GM23248 (cell line): ENCODE results near the gene P3H1. TPM values are rescaled to one million over a fixed set of nuclear protein-coding genes. Genes with fewer than 3 reads are reported as not detected.

Experiments
- DNase-seq: peaks from one replicate; pipeline ENCODE4 v3.0.0-alpha.2; 2015
- H2AFZ ChIP-seq: fragments of 200-600 bp; sonication (generic); 2 replicates; pipeline ENCODE4 v1.6.1; 2016; ENCODE audit warnings: antibody characterized with exemption
- H3F3A ChIP-seq: fragments of 200-600 bp; sonication (generic); 2 replicates; pipeline ENCODE4 v1.6.1; 2016; ENCODE audit warnings: mild to moderate bottlenecking, antibody characterized with exemption, mixed run types; ENCODE audit not compliant: insufficient read depth
- H3K27ac ChIP-seq: fragments of 200-600 bp; sonication (generic); 2 replicates; pipeline ENCODE4 v1.5.1; 2016; ENCODE audit warnings: mild to moderate bottlenecking
- H3K27me3 ChIP-seq: fragments of 200-600 bp; sonication (generic); replicated peaks from 2 replicates; pipeline ENCODE4 v1.6.1; 2016; ENCODE audit warnings: mild to moderate bottlenecking; ENCODE audit not compliant: insufficient read depth
- H3K36me3 ChIP-seq: fragments of 200-600 bp; sonication (generic); 2 replicates; pipeline ENCODE4 v1.6.1; 2016; ENCODE audit warnings: low read depth, mild to moderate bottlenecking
- H3K4me1 ChIP-seq: fragments of 200-600 bp; sonication (generic); 2 replicates; pipeline ENCODE4 v1.6.1; 2016; ENCODE audit warnings: mild to moderate bottlenecking; ENCODE audit not compliant: insufficient read depth
- H3K4me2 ChIP-seq: fragments of 200-600 bp; sonication (generic); one replicate; pipeline ENCODE4 v1.6.1; 2016; ENCODE audit warnings: mild to moderate bottlenecking; ENCODE audit not compliant: unreplicated experiment
- H3K4me3 ChIP-seq: fragments of 200-600 bp; sonication (generic); 2 replicates; pipeline ENCODE4 v1.5.1; 2016; ENCODE audit warnings: mild to moderate bottlenecking
- H3K79me2 ChIP-seq: fragments of 200-600 bp; sonication (generic); 2 replicates; pipeline ENCODE4 v1.6.1; 2016; ENCODE audit warnings: mild to moderate bottlenecking; ENCODE audit not compliant: insufficient read depth
- H3K9ac ChIP-seq: fragments of 200-600 bp; sonication (generic); 2 replicates; pipeline ENCODE4 v1.6.1; 2016; ENCODE audit warnings: mild to moderate bottlenecking
- H3K9me2 ChIP-seq: fragments of 200-600 bp; sonication (generic); 2 replicates; pipeline ENCODE4 v1.6.1; 2016; ENCODE audit warnings: mixed run types, mild to moderate bottlenecking, moderate library complexity; ENCODE audit not compliant: insufficient read depth
- H3K9me3 ChIP-seq: fragments of 200-600 bp; sonication (generic); one replicate; pipeline ENCODE4 v1.6.1; 2017; ENCODE audit warnings: low read depth
- H4K20me1 ChIP-seq: fragments of 200-600 bp; sonication (generic); 2 replicates; pipeline ENCODE4 v1.6.0; 2016; ENCODE audit not compliant: insufficient read depth
- EZH2 ChIP-seq: fragments of 200-600 bp; sonication (generic); IDR thresholded peaks from 2 replicates; pipeline ENCODE4 v1.6.1; 2018; ENCODE audit warnings: antibody characterized with exemption, mild to moderate bottlenecking; ENCODE audit not compliant: insufficient read depth, poor library complexity, severe bottlenecking
- EZH2phosphoT487 ChIP-seq: fragments of 200-600 bp; sonication (generic); IDR thresholded peaks from 2 replicates; pipeline ENCODE4 v1.6.1; 2018; ENCODE audit warnings: antibody characterized with exemption, moderate library complexity, mild to moderate bottlenecking, low read depth; ENCODE audit not compliant: insufficient read depth
- WGBS, 2 experiments: methylation state at CpG; one replicate each; pipeline ENCODE4 v1.1.6; 2015 to 2017; ENCODE audit warnings: low lambda C conversion rate in 2 of 2, low coverage in 1 of 2; ENCODE audit errors: missing lambda C conversion rate in 2 of 2; 5-methylcytosine and 5-hydroxymethylcytosine counted together
- in situ Hi-C: fragments of 300-500 bp; cut with MboI; formaldehyde crosslinking; loops from 2 replicates; pipeline ENCODE4 v1.15.0; 2020
- polyA plus RNA-seq: library from polyadenylated mRNA; unstranded; fragments of >200 nt; fragmentation: Nextera tagmentation; extraction: Ambion mirVana; gene quantifications from 2 replicates; pipeline ENCODE4 v1.2.1, GENCODE V29; 2016
- total RNA-seq: library from RNA; depleted of rRNA; stranded (reverse); fragments of >200 nt; shearing (Covaris generic); gene quantifications from 2 replicates; pipeline ENCODE4 v1.2.3, GENCODE V29; 2014

The P3H1 gene
- total and polyA plus RNA-seq, 2 experiments from 2014 or later, result 197 to 257 TPM

GRCh38 chr1:42797414-42797813 is 30.6 kb upstream of the P3H1 start:
- in situ Hi-C loops, result no loop called here
- H3K9me3 ChIP-seq, result no peaks in the 10 kb centered on the region
- H3K27me3 ChIP-seq, result no peaks in the 10 kb centered on the region
- H3K9me2 ChIP-seq, result no peaks in the 10 kb centered on the region
- no peak overlapping the region for H3K27ac ChIP-seq
- peaks cover 7% of the 10 kb centered on the region; the same call in 1 of the 2 replicates for H3F3A ChIP-seq
- no peak for DNase-seq
- no peaks in the 10 kb centered on the region for H3K79me2 ChIP-seq
- no peak overlapping the region for H2AFZ ChIP-seq
- WGBS, 2 experiments, result 66 to 68% methylated on average over 3 of the region's 3 CpGs
- peaks cover 2% of the 10 kb centered on the region; the same call in 1 of the 2 replicates for H3K4me1 ChIP-seq
- no peak overlapping the region for H3K9ac ChIP-seq
- H4K20me1 ChIP-seq, result no peaks in the 10 kb centered on the region
- TF ChIP-seq EZH2phosphoT487 (no peak), EZH2 (no peak)
- no peak overlapping the region for H3K4me3 ChIP-seq
- no peaks in the 10 kb centered on the region for H3K36me3 ChIP-seq
- H3K4me2 ChIP-seq, result no peak overlapping the region

DNA sequence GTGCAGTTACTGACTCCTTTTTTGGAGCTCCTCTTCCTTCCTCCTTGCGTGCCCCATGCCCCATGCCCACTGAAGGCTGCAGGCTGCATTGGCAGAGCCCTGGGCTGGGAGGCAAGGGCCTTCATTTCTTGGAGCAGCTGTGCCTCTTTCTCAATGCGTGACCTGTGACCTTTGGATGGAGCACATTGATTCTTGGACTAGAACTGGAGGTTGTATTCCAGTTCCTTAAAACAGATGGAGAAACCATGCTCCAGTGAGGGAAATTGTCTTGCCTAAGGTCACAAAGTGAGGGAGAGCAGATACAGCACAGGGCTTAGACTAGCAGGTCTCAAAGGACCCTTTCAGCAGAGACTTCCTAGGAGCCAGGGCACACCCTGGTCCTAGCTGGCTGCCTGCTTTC is 27.0 kb upstream of the P3H1 start:
- no peaks in the 10 kb centered on the region for H3K9me3 ChIP-seq
- no peaks in the 10 kb centered on the region for H3K36me3 ChIP-seq
- H3K9me2 ChIP-seq, result no peaks in the 10 kb centered on the region
- no peak overlapping the region for H3K27ac ChIP-seq
- no peaks in the 10 kb centered on the region for H3K79me2 ChIP-seq
- WGBS, 2 experiments, result 27 to 35% methylated on average over 2 of the region's 2 CpGs
- H3K4me2 ChIP-seq, result no peak overlapping the region
- no peak overlapping the region for H3K4me3 ChIP-seq
- no peak overlapping the region for H2AFZ ChIP-seq
- no peak for TF ChIP-seq EZH2phosphoT487
- no peak for TF ChIP-seq EZH2
- H3K27me3 ChIP-seq, result no peaks in the 10 kb centered on the region
- no peak for DNase-seq
- H4K20me1 ChIP-seq, result no peaks in the 10 kb centered on the region
- H3F3A ChIP-seq, result no peaks in the 10 kb centered on the region
- in situ Hi-C loops, result no loop called here
- no peak overlapping the region for H3K9ac ChIP-seq
- H3K4me1 ChIP-seq, result no peaks in the 10 kb centered on the region

GRCh38 chr1:42788021-42788420 is 21.2 kb upstream of the P3H1 start:
- TF ChIP-seq EZH2 (no peak), EZH2phosphoT487 (no peak)
- Histone ChIP-seq H3K9me2 (no peaks in the 10 kb centered on the region), H3K27ac (no peak overlapping the region), H3K9ac (no peak overlapping the region), H3K4me2 (no peak overlapping the region), H3K27me3 (no peaks in the 10 kb centered on the region), H3K4me3 (no peak overlapping the region), H3K9me3 (no peaks in the 10 kb centered on the region), H3K79me2 (no peaks in the 10 kb centered on the region), H2AFZ (no peak overlapping the region), H3K4me1 (no peaks in the 10 kb centered on the region), H4K20me1 (no peaks in the 10 kb centered on the region), H3F3A (no peaks in the 10 kb centered on the region), H3K36me3 (no peaks in the 10 kb centered on the region; the same call in 1 of the 2 replicates)
- DNase-seq, result no peak
- in situ Hi-C loops, result no loop called here
- WGBS, 2 experiments, result 88 to 94% methylated on average over 1 of the region's 1 CpG

DNA sequence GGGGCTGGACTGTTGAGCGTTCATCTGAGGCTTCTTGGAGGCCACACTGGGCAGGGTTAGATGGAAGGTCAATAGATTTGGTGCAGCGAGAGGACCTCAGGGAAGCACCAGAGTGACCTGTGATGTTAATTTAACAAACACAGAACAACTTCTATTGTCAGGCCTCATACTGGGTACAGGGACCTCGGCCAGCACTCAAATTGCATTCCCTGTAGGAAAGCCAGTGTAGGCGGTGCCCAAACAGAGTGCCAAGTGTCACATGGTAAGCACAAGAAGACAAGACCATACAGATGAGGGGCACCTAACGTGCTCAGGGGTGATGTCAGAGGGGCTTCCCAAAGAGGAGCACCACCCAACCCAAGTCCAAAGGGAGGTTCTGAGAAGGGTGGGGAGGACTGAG is 19.3 kb upstream of the P3H1 start:
- Histone ChIP-seq H3K9me2 (no peaks in the 10 kb centered on the region), H3K4me1 (no peaks in the 10 kb centered on the region), H3K9ac (no peak overlapping the region), H3K4me3 (no peak overlapping the region), H3K9me3 (no peaks in the 10 kb centered on the region), H3K79me2 (no peaks in the 10 kb centered on the region), H3K27ac (no peak overlapping the region), H2AFZ (no peak overlapping the region), H3F3A (no peaks in the 10 kb centered on the region), H3K27me3 (no peaks in the 10 kb centered on the region), H3K36me3 (no peaks in the 10 kb centered on the region; the same call in 1 of the 2 replicates), H3K4me2 (no peak overlapping the region), H4K20me1 (no peaks in the 10 kb centered on the region)
- TF ChIP-seq EZH2phosphoT487, result no peak
- TF ChIP-seq EZH2, result no peak
- 57 to 58% methylated on average over 5 of the region's 5 CpGs for WGBS, 2 experiments
- DNase-seq, result no peak
- in situ Hi-C loops, result no loop called here
